GM10248 (cell line): ENCODE data around the gene STPG4.

Experiments
- CTCF ChIA-PET: fragments of 300-600 bp; sonication (Branson Sonifier 250); formaldehyde crosslinking; extraction: SDS; loops from one replicate; lab custom pipeline; 2021; ENCODE audit warnings: antibody characterized with exemption; lab: Yijun Ruan, JAX
- POLR2A ChIA-PET: fragments of 350-650 bp; sonication (Branson Sonifier 250); formaldehyde crosslinking; extraction: SDS; loops from one replicate; lab custom pipeline; 2020; ENCODE audit warnings: antibody characterized with exemption; lab: Yijun Ruan, JAX
- DNase-seq: peaks from one replicate; pipeline ENCODE4 v3.0.0; 2012; ENCODE audit errors: extremely low spot score
- TF ChIP-seq, protein P1 (sequence below): IDR thresholded peaks from 2 replicates; pipeline ENCODE4 v1.5.1; 2012; ENCODE audit warnings: mild to moderate bottlenecking, low read depth; ENCODE audit errors: extremely low read depth, missing control alignments, control extremely low read depth

Gene STPG4

DNA sequence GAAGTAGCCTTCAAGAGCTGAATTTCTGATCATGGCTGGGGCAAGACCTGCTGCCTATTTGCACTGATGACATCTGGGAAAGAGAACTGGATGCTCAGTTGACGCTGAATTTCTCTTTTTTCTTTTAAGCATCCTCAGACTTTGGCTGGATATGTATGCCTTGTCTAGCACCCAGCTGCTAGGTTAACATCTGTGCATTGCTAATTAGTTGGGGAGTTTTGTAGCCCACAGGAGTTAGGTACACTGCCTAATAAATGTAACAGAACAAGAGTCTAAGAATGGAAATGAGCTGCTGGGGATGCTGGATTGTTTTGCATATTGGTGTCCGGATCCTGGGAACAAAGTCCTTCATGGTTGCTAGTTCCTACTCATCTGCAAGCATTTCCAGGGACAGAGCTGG lies 40.9 kb upstream of the STPG4 start:
- TF ChIP-seq, protein P1, sequence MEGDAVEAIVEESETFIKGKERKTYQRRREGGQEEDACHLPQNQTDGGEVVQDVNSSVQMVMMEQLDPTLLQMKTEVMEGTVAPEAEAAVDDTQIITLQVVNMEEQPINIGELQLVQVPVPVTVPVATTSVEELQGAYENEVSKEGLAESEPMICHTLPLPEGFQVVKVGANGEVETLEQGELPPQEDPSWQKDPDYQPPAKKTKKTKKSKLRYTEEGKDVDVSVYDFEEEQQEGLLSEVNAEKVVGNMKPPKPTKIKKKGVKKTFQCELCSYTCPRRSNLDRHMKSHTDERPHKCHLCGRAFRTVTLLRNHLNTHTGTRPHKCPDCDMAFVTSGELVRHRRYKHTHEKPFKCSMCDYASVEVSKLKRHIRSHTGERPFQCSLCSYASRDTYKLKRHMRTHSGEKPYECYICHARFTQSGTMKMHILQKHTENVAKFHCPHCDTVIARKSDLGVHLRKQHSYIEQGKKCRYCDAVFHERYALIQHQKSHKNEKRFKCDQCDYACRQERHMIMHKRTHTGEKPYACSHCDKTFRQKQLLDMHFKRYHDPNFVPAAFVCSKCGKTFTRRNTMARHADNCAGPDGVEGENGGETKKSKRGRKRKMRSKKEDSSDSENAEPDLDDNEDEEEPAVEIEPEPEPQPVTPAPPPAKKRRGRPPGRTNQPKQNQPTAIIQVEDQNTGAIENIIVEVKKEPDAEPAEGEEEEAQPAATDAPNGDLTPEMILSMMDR = no peak
- no peak for DNase-seq
- POLR2A ChIA-PET = no interaction called here
- CTCF ChIA-PET = interaction anchor here (1.1 to 1.9 kb wide), 3 partner anchors 13 to 139 kb away, joined by 3 to 6 read pairs (median 5); no protein-coding TSS in a partner anchor

DNA sequence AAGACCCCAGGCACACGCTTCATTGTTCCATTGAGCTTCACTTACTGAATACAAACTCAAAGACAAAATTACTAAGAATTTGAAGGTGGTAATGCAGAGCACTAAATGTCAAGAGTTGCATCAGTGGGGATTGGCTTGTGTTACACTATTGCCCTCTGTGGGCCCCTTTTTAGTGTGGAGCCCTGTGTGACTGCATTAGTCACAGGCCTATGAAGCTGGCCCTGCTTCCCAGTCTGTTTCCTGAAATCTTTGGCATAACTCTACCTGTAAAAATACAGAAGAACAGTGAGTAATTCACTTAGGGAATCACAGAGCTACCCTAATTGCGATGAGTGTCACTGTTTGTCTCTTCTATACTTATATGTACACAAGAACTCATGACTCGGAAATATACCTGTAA lies 40.0 kb upstream of the STPG4 start:
- POLR2A ChIA-PET = no interaction called here
- no peak for DNase-seq
- TF ChIP-seq, protein P1 = no peak
- CTCF ChIA-PET = interaction anchor here (1.4 to 1.9 kb wide), 2 partner anchors 9 to 12 kb away, joined by 4 to 6 read pairs; no protein-coding TSS in a partner anchor

DNA sequence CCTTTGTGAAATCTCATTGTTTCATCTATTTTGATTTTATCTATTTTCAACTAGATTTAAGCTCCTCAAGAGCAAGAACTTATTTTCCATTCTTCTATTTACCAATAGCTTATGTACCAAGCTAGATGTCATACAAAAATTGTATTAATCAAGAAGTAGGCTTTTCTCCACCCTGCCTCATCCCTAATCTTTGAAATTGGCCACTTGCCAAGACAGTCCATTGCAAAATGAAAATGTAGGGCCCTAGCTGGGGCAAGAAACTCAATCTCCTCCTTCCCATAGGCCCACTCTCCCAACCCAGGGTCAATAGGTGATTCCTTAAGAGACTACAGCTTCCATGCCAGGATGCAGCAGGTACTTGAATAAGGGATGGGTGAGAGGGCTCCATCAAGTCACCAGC lies 39.3 kb upstream of the STPG4 start:
- CTCF ChIA-PET = interaction anchor here (1.1 to 1.4 kb wide), 2 partner anchors 9 to 10 kb away, joined by 4 to 5 read pairs; no protein-coding TSS in a partner anchor
- no peak for DNase-seq
- POLR2A ChIA-PET = no interaction called here
- TF ChIP-seq, protein P1 = no peak

DNA sequence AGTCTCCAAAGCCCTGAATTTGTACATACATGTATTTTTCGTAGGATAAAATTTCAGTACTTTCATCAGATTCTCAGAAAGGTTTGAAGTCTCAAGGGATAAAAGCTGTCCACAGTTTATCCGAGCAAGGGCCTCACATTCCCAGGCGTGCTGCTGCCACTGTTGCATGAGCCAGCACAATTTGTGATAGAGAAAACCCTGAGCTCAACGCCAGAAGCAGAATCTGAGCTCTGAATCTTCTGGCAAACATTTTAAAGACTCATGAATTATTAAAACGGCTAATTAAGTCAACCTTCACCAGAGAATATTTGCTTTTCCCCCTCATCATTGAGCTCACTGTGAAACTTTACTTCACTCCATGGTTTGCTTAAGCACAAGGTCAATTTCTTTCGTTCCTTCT lies 38.5 kb upstream of the STPG4 start:
- ChIA-PET POLR2A (interaction anchor here (0.6 kb wide), 1 partner anchor 54 kb away, joined by 7 read pairs; no protein-coding TSS in a partner anchor), CTCF (interaction anchor here (1.1 to 1.4 kb wide), 2 partner anchors 8 to 9 kb away, joined by 4 to 5 read pairs; no protein-coding TSS in a partner anchor)
- no peak for DNase-seq
- TF ChIP-seq, protein P1 = no peak

DNA sequence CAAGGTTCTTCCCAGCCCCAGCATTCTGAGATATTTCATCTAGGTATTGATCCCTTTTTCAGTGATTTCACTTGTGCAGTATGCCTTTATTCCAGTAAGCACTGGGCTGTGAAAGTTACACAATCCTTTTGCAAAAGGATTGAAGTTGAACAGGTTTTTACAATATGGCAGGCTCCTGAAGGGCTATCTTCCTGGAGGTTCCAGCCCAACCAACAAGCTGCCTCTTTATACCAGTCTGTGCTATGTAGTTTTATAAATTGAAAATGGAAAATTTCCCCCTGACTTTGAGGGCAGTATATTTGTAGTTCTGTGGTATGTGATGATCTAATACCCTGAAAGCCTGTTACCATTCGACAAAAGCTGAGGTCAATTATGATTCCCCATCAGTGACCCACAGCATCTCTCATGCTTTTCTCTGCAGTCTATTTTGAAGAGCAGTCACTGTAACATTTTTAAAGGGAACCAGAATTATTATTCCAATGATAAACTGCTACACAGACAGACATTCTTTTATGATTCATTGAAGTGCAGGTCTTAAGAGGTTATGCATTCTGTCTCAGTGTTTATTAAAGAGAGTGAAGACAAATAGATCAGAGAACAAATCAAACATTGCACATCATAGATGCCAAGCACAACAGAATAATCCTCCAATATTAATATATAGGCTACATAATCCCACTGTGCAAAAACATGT lies 35.2 kb upstream of the STPG4 start:
- ChIA-PET CTCF (no interaction called here), POLR2A (no interaction called here)
- TF ChIP-seq, protein P1 = no peak
- no peak for DNase-seq

DNA sequence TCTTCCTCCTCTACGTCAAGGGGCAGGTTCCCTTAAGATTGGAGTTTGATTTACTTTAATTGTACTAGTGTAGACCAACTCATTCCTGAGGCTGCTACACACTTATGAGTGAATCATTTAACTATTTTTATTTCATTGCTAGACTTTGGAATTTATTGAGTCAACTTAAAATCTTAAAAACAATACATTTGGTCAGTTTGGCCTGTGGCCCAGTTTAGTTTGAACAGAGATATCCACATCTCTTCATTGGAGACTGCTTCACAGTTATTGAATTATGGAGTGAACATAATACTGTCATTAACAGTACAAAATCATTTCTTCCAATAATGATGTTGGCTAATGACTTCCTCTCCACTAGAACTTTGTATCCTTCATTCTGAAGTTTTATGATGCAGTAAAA lies 34.5 kb upstream of the STPG4 start:
- DNase-seq = no peak
- TF ChIP-seq, protein P1 = no peak
- ChIA-PET POLR2A (no interaction called here), CTCF (no interaction called here)

DNA sequence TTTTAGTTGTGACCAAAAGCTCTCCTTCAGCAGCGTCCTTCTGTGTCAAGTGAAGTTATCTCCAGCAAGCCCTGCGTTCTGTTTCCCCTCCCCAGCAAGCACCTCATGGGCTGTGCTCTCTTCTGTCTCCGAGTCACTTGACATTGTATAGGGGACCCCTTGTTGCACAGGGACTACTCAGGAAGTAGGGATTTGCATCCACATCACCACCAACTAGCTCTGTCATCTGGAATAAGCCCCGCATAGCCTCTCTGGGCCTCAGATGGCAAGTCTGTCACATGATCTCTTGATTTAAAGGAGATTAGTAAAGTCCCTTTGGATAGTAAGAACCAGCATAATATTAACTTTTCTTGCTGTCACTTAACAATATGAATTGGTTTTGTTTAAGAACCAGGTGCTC lies 32.0 kb upstream of the STPG4 start:
- no peak for DNase-seq
- POLR2A ChIA-PET = no interaction called here
- TF ChIP-seq, protein P1 = no peak
- CTCF ChIA-PET = no interaction called here
